K562 (cell line): ENCODE results near the gene SLCO2B1. TPM values are rescaled to one million over a fixed set of nuclear protein-coding genes. Genes with fewer than 3 reads are reported as not detected.

Experiments
- ARID3B ChIP-seq: fragments of 250-450 bp; sonication (Bioruptor Pico); IDR thresholded peaks from 2 replicates; pipeline ENCODE4 v1.4.0; 2020; ENCODE audit warnings: borderline replicate concordance
- CREB1 ChIP-seq, 2 experiments: sonication (generic) in 1 of 2; formaldehyde crosslinking in 1 of 2; IDR thresholded peaks; 2 replicates each; pipeline versions ENCODE4 v1.6.1 to v1.8.0; 2012 to 2022; ENCODE audit warnings: inconsistent platforms in 1 of 2, mild to moderate bottlenecking in 1 of 2, missing genetic modification reagents in 1 of 2, moderate library complexity in 1 of 2
- LCOR ChIP-seq: sonication (generic); formaldehyde crosslinking; IDR thresholded peaks from 2 replicates; pipeline ENCODE4 v1.8.0; 2022; ENCODE audit warnings: mild to moderate bottlenecking, missing genetic modification reagents
- PRMT5 ChIP-seq: sonication (generic); formaldehyde crosslinking; IDR thresholded peaks from 2 replicates; pipeline ENCODE4 v1.5.0; 2020; ENCODE audit warnings: missing genetic modification reagents
- SIRT6 ChIP-seq: IDR thresholded peaks from one replicate; pipeline ENCODE4 v1.6.1; 2012; ENCODE audit warnings: low read depth, mild to moderate bottlenecking, control low read depth, inconsistent platforms, low read length, moderate library complexity
- TEAD4 ChIP-seq, 2 experiments: sonication (generic) in 1 of 2; formaldehyde crosslinking in 1 of 2; IDR thresholded peaks; 2 replicates each; pipeline versions ENCODE4 v1.6.1 to v1.8.0; 2012 to 2022; ENCODE audit warnings: borderline replicate concordance in 1 of 2, inconsistent platforms in 1 of 2, low read length in 1 of 2, mild to moderate bottlenecking in 1 of 2, missing genetic modification reagents in 1 of 2
- VEZF1 ChIP-seq: fragments of 200-800 bp; sonication (Bioruptor generic); IDR thresholded peaks from 2 replicates; pipeline ENCODE4 v1.6.1; 2017; ENCODE audit warnings: missing genetic modification characterization, missing compliant biosample characterization
- ZKSCAN8 ChIP-seq: fragments of 200-800 bp; sonication (Bioruptor generic); IDR thresholded peaks from 2 replicates; pipeline ENCODE4 v1.6.1; 2016; ENCODE audit warnings: missing genetic modification characterization, missing compliant biosample characterization
- ZNF436 ChIP-seq: fragments of 250-450, 450-650 bp; sonication (Bioruptor Pico); formaldehyde crosslinking; IDR thresholded peaks from 2 replicates; pipeline ENCODE4 v1.7.0; 2020; ENCODE audit warnings: mild to moderate bottlenecking
- ZSCAN29 ChIP-seq: fragments of 450-650 bp; IDR thresholded peaks from 2 replicates; pipeline ENCODE4 v1.6.1; 2017
- polyA plus RNA-seq, 8 experiments: library from polyadenylated mRNA; depleted of rRNA in 4 of 8; stranded (reverse) in 5 of 8; unstranded in 3 of 8; fragments of >200 nt; fragmentation: Nextera tagmentation in 2 of 8; fragmentation: Illumina TruSeq in 1 of 8; extraction: Ambion mirVana in 2 of 8; extraction: Trizol in 1 of 8; gene quantifications; 2 replicates each; pipeline versions ENCODE4 v1.2.1 to v1.2.3, GENCODE V29; 2011 to 2014; ENCODE audit warnings: inconsistent platforms in 1 of 8, missing spikeins in 1 of 8
- total RNA-seq, 7 experiments: library from RNA; depleted of rRNA in 6 of 7; stranded (reverse); fragments of >200 nt in 6 of 7; fragmentation: Illumina TruSeq in 2 of 7; extraction: Trizol in 2 of 7; gene quantifications; 2 replicates each; pipeline versions ENCODE4 v1.2.1 to v1.2.3, GENCODE V29; 2011 to 2021; ENCODE audit warnings: low replicate concordance in 1 of 7
- TF ChIP-seq, protein P1 (sequence below), 3 experiments: fragments of 200-800 bp in 1 of 3; sonication (Bioruptor generic) in 1 of 3; sonication (generic) in 1 of 3; formaldehyde crosslinking in 1 of 3; IDR thresholded peaks; 2 replicates each; pipeline versions ENCODE4 v1.6.1 to v1.8.0; 2016 to 2022; ENCODE audit warnings: mild to moderate bottlenecking in 2 of 3, missing compliant biosample characterization in 2 of 3, missing genetic modification characterization in 2 of 3, missing genetic modification reagents in 1 of 3
- TF ChIP-seq, protein P2 (sequence below), 2 experiments: fragments of 450-650 bp in 1 of 2; IDR thresholded peaks; 2 replicates each; pipeline ENCODE4 v1.6.1; 2011 to 2017; ENCODE audit warnings: low read depth in 2 of 2, antibody characterized with exemption in 1 of 2, borderline replicate concordance in 1 of 2, low read length in 1 of 2, mild to moderate bottlenecking in 1 of 2, mixed read lengths in 1 of 2; ENCODE audit not compliant: control insufficient read depth in 1 of 2
- TF ChIP-seq, protein P3 (sequence below): fragments of 450-650 bp; IDR thresholded peaks from 2 replicates; pipeline ENCODE4 v1.6.1; 2017; ENCODE audit warnings: antibody characterized with exemption

The SLCO2B1 gene
- total and polyA plus RNA-seq, 9 of the 15 experiments (the other 6 are each of a cell fraction or from before 2014, with no cell fraction given) = 0.70 to 14.7 (median 7.6) TPM

- peak; percentile 35 for TF ChIP-seq VEZF1
- TF ChIP-seq ZSCAN29 = no peak
- TF ChIP-seq PRMT5 (CRISPR knock-in tag) = no peak
- TF ChIP-seq ARID3B = no peak
- TF ChIP-seq LCOR (CRISPR knock-in tag) = peak; percentile 92
- TF ChIP-seq, protein P1, sequence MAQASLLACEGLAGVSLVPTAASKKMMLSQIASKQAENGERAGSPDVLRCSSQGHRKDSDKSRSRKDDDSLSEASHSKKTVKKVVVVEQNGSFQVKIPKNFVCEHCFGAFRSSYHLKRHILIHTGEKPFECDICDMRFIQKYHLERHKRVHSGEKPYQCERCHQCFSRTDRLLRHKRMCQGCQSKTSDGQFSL (CRISPR knock-in tag; IDR thresholded peaks at IDR 0.05) = no peak
- TF ChIP-seq, protein P1 (tag; IDR thresholded peaks at IDR 0.05) = no peak
- TF ChIP-seq, protein P2, sequence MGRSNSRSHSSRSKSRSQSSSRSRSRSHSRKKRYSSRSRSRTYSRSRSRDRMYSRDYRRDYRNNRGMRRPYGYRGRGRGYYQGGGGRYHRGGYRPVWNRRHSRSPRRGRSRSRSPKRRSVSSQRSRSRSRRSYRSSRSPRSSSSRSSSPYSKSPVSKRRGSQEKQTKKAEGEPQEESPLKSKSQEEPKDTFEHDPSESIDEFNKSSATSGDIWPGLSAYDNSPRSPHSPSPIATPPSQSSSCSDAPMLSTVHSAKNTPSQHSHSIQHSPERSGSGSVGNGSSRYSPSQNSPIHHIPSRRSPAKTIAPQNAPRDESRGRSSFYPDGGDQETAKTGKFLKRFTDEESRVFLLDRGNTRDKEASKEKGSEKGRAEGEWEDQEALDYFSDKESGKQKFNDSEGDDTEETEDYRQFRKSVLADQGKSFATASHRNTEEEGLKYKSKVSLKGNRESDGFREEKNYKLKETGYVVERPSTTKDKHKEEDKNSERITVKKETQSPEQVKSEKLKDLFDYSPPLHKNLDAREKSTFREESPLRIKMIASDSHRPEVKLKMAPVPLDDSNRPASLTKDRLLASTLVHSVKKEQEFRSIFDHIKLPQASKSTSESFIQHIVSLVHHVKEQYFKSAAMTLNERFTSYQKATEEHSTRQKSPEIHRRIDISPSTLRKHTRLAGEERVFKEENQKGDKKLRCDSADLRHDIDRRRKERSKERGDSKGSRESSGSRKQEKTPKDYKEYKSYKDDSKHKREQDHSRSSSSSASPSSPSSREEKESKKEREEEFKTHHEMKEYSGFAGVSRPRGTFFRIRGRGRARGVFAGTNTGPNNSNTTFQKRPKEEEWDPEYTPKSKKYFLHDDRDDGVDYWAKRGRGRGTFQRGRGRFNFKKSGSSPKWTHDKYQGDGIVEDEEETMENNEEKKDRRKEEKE (IDR thresholded peaks at IDR 0.05; ENCODE audit: borderline replicate concordance in 1 of 2, control insufficient read depth in 1 of 2, low read depth in 2 of 2, low read length in 1 of 2) = no peak
- peak; percentile 39; the same call in 1 of the 2 replicates for TF ChIP-seq CREB1 (IDR thresholded peaks at IDR 0.05)
- TF ChIP-seq CREB1 (CRISPR knock-in tag; IDR thresholded peaks at IDR 0.05) = no peak; the same call in 1 of the 2 replicates
- no peak for TF ChIP-seq SIRT6
- TF ChIP-seq ZKSCAN8 (CRISPR knock-in tag) = 0 out of 2 replicates have a peak, but pooled peaks have one; percentile 28
- TF ChIP-seq, protein P3, sequence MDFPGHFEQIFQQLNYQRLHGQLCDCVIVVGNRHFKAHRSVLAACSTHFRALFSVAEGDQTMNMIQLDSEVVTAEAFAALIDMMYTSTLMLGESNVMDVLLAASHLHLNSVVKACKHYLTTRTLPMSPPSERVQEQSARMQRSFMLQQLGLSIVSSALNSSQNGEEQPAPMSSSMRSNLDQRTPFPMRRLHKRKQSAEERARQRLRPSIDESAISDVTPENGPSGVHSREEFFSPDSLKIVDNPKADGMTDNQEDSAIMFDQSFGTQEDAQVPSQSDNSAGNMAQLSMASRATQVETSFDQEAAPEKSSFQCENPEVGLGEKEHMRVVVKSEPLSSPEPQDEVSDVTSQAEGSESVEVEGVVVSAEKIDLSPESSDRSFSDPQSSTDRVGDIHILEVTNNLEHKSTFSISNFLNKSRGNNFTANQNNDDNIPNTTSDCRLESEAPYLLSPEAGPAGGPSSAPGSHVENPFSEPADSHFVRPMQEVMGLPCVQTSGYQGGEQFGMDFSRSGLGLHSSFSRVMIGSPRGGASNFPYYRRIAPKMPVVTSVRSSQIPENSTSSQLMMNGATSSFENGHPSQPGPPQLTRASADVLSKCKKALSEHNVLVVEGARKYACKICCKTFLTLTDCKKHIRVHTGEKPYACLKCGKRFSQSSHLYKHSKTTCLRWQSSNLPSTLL = no peak
- TF ChIP-seq ZNF436 = no peak
- peak; percentile 88 for TF ChIP-seq TEAD4 (IDR thresholded peaks at IDR 0.05; ENCODE audit: low read length)
- no peak for TF ChIP-seq TEAD4 (CRISPR knock-in tag; IDR thresholded peaks at IDR 0.05; ENCODE audit: borderline replicate concordance)
Observed at GRCh38 chr11:75103380-75104026, 47.4 kb upstream of the SLCO2B1 start (continued).
